HEK293 (cell line): ENCODE results near the gene SFXN3.

ENCODE experiments used
- CTCF ChIA-PET: fragments of 350-600 bp; formaldehyde crosslinking; extraction: SDS; loops from one replicate; lab custom pipeline; 2021; ENCODE audit warnings: antibody characterized with exemption; lab: Yijun Ruan, JAX
- POLR2A ChIA-PET: fragments of 300-600 bp; formaldehyde crosslinking; extraction: SDS; loops from one replicate; lab custom pipeline; 2020; ENCODE audit warnings: antibody characterized with exemption, inconsistent platforms; lab: Yijun Ruan, JAX
- H3K27ac ChIP-seq: fragments of 200-500 bp; sonication (Bioruptor generic); 2 replicates; pipeline ENCODE4 v1.5.1; 2014; ENCODE audit warnings: low read depth, low read length, control low read depth, inconsistent platforms; ENCODE audit errors: extremely low read depth
- H3K36me3 ChIP-seq, 2 experiments: fragments of 200-500 bp in 1 of 2; sonication (Bioruptor generic) in 1 of 2; 1 replicate in 1 of 2; 2 replicates in 1 of 2; pipeline ENCODE4 v1.5.1; 2014 to 2017; ENCODE audit warnings: inconsistent platforms in 2 of 2, low read length in 2 of 2; ENCODE audit not compliant: control insufficient read depth in 2 of 2, insufficient read depth in 1 of 2
- H3K4me1 ChIP-seq: fragments of 200-500 bp; sonication (Bioruptor generic); 2 replicates; pipeline ENCODE4 v1.5.1; 2014; ENCODE audit warnings: mild to moderate bottlenecking, low read length, inconsistent platforms; ENCODE audit not compliant: control insufficient read depth, insufficient read depth
- H3K4me3 ChIP-seq: 2 replicates; pipeline ENCODE4 v1.5.1; 2011; ENCODE audit warnings: low read depth, mild to moderate bottlenecking, control low read depth, low read length, moderate library complexity
- H3K9me3 ChIP-seq: fragments of 200-500 bp; sonication (Bioruptor generic); 2 replicates; pipeline ENCODE4 v1.5.1; 2014; ENCODE audit warnings: low read depth, low read length, inconsistent platforms; ENCODE audit not compliant: control insufficient read depth, insufficient read depth
- GLI4 ChIP-seq: fragments of 450-650 bp; formaldehyde crosslinking; IDR thresholded peaks from 2 replicates; pipeline ENCODE4 v1.5.1; 2016; ENCODE audit warnings: missing biosample characterization, missing genetic modification characterization
- GLIS1 ChIP-seq: fragments of 450-650 bp; formaldehyde crosslinking; IDR thresholded peaks from 2 replicates; pipeline ENCODE4 v1.5.1; 2016; ENCODE audit warnings: missing biosample characterization, missing genetic modification characterization
- GLIS2 ChIP-seq: fragments of 450-650 bp; formaldehyde crosslinking; IDR thresholded peaks from 2 replicates; pipeline ENCODE4 v1.5.1; 2016; ENCODE audit warnings: missing biosample characterization, missing genetic modification characterization
- KLF8 ChIP-seq: fragments of 450-650 bp; formaldehyde crosslinking; IDR thresholded peaks from 2 replicates; pipeline ENCODE4 v1.5.1; 2016; ENCODE audit warnings: missing biosample characterization, missing genetic modification characterization
- OSR2 ChIP-seq: fragments of 450-650 bp; formaldehyde crosslinking; IDR thresholded peaks from 2 replicates; pipeline ENCODE4 v1.5.1; 2016; ENCODE audit warnings: missing biosample characterization, missing genetic modification characterization
- TRIM28 ChIP-seq: IDR thresholded peaks from 2 replicates; pipeline ENCODE4 v1.6.1; 2011; ENCODE audit warnings: low read length, control low read depth, borderline replicate concordance
- ZBTB17 ChIP-seq: fragments of 450-650 bp; formaldehyde crosslinking; IDR thresholded peaks from 2 replicates; pipeline ENCODE4 v1.5.1; 2016; ENCODE audit warnings: missing biosample characterization, missing genetic modification characterization
- ZBTB44 ChIP-seq: fragments of 450-650 bp; IDR thresholded peaks from 2 replicates; pipeline ENCODE4 v1.5.1; 2018; ENCODE audit warnings: missing biosample characterization, mild to moderate bottlenecking, missing genetic modification characterization
- ZBTB6 ChIP-seq: fragments of 450-650 bp; formaldehyde crosslinking; IDR thresholded peaks from 2 replicates; pipeline ENCODE4 v1.5.1; 2017; ENCODE audit warnings: missing biosample characterization, missing genetic modification characterization
- ZFHX2 ChIP-seq: fragments of 450-650 bp; formaldehyde crosslinking; conservative IDR thresholded peaks from 2 replicates; pipeline ENCODE4 v1.5.1; 2016; ENCODE audit warnings: missing biosample characterization, missing genetic modification characterization
- ZIC2 ChIP-seq: fragments of 450-650 bp; formaldehyde crosslinking; IDR thresholded peaks from 2 replicates; pipeline ENCODE4 v1.5.1; 2016; ENCODE audit warnings: missing biosample characterization, missing genetic modification characterization
- ZNF174 ChIP-seq: fragments of 450-650 bp; formaldehyde crosslinking; IDR thresholded peaks from 2 replicates; pipeline ENCODE4 v1.5.0; 2017; ENCODE audit warnings: missing biosample characterization, mild to moderate bottlenecking, missing genetic modification characterization
- ZNF19 ChIP-seq: fragments of 450-650 bp; formaldehyde crosslinking; IDR thresholded peaks from 2 replicates; pipeline ENCODE4; 2016; ENCODE audit warnings: missing biosample characterization, missing genetic modification characterization, low read depth
- ZNF2 ChIP-seq: fragments of 450-650 bp; formaldehyde crosslinking; IDR thresholded peaks from 2 replicates; pipeline ENCODE4 v1.5.1; 2016; ENCODE audit warnings: missing biosample characterization, missing genetic modification characterization
- ZNF202 ChIP-seq: fragments of 450-650 bp; formaldehyde crosslinking; IDR thresholded peaks from 2 replicates; pipeline ENCODE4 v1.5.1; 2016; ENCODE audit warnings: missing biosample characterization, missing genetic modification characterization, borderline replicate concordance
- ZNF335 ChIP-seq: fragments of 450-650 bp; formaldehyde crosslinking; conservative IDR thresholded peaks from 2 replicates; pipeline ENCODE4 v1.5.1; 2016; ENCODE audit warnings: missing biosample characterization, missing genetic modification characterization
- ZNF394 ChIP-seq: fragments of 450-650 bp; formaldehyde crosslinking; IDR thresholded peaks from 2 replicates; pipeline ENCODE4 v1.5.1; 2016; ENCODE audit warnings: missing biosample characterization, missing genetic modification characterization, mild to moderate bottlenecking, moderate library complexity, borderline replicate concordance
- ZNF473 ChIP-seq: fragments of 450-650 bp; formaldehyde crosslinking; IDR thresholded peaks from 2 replicates; pipeline ENCODE4 v1.5.1; 2017; ENCODE audit warnings: missing biosample characterization, missing genetic modification characterization
- ZNF596 ChIP-seq: fragments of 450-650 bp; IDR thresholded peaks from 2 replicates; pipeline ENCODE4 v1.5.0; 2018; ENCODE audit warnings: missing biosample characterization, mild to moderate bottlenecking, missing genetic modification characterization, moderate library complexity
- ZNF600 ChIP-seq: fragments of 450-650 bp; formaldehyde crosslinking; IDR thresholded peaks from 2 replicates; pipeline ENCODE4 v1.5.1; 2016; ENCODE audit warnings: missing biosample characterization, missing genetic modification characterization
- ZNF76 ChIP-seq: fragments of 450-650 bp; formaldehyde crosslinking; IDR thresholded peaks from 2 replicates; pipeline ENCODE4; 2016; ENCODE audit warnings: low read depth, missing biosample characterization, missing genetic modification characterization, borderline replicate concordance
- ZNF777 ChIP-seq: fragments of 450-650 bp; formaldehyde crosslinking; IDR thresholded peaks from 2 replicates; pipeline ENCODE4 v1.5.1; 2017; ENCODE audit warnings: missing biosample characterization, missing genetic modification characterization, borderline replicate concordance

SFXN3 gene

GRCh38 chr10:101006593-101007098 is 24.4 kb upstream of the SFXN3 start:
- no peaks in the 10 kb centered on the region for H3K9me3 ChIP-seq
- TF ChIP-seq ZBTB6: 0 out of 2 replicates have a peak, but pooled peaks have one; percentile 15
- TF ChIP-seq ZNF777 (tag by site-specific recombination): no peak
- TF ChIP-seq ZNF394 (tag by site-specific recombination): peak; percentile 69; the same call in 1 of the 2 replicates
- TF ChIP-seq GLIS1: 0 out of 2 replicates have a peak, but pooled peaks have one; percentile 16
- peak; percentile 93 for TF ChIP-seq ZBTB44
- TF ChIP-seq ZNF2: 0 out of 2 replicates have a peak, but pooled peaks have one; percentile 40
- no peak for TF ChIP-seq TRIM28
- TF ChIP-seq GLIS2: peak; percentile 55
- peak; percentile 84 for TF ChIP-seq ZNF600 (tag by site-specific recombination)
- 0 out of 2 replicates have a peak, but pooled peaks have one; percentile 15 for TF ChIP-seq KLF8
- peak; percentile 39; the same call in 1 of the 2 replicates for TF ChIP-seq ZNF202 (tag by site-specific recombination)
- peak; percentile 46; the same call in 1 of the 2 replicates for TF ChIP-seq ZBTB17
- TF ChIP-seq GLI4: no peak
- peak; percentile 75; the same call in 1 of the 2 replicates for TF ChIP-seq OSR2 (tag by site-specific recombination)
- no peak overlapping the region for H3K4me3 ChIP-seq
- H3K27ac ChIP-seq: peak overlapping the region; percentile 58; the same call in 1 of the 2 replicates
- peaks cover 2% of the 10 kb centered on the region; the same call in 1 of the 2 replicates for H3K4me1 ChIP-seq
- H3K36me3 ChIP-seq: peaks cover 8 to 60% of the 10 kb centered on the region in 2 experiments; a peak in 2 of 3 replicates
- POLR2A ChIA-PET: interaction anchor here (1.1 to 3.0 kb wide), 2 partner anchors 9 to 11 kb away, joined by 3 to 9 read pairs; no protein-coding TSS in a partner anchor
- CTCF ChIA-PET: interaction anchor here (0.9 to 4.5 kb wide), 8 partner anchors 8 to 89 kb away, joined by 3 to 32 read pairs (median 5); no protein-coding TSS in a partner anchor

GRCh38 chr10:101007099-101007711 is 23.8 kb upstream of the SFXN3 start:
- ChIA-PET POLR2A (interaction anchor here (1.1 to 3.0 kb wide), 2 partner anchors 10 kb away, joined by 3 to 9 read pairs; no protein-coding TSS in a partner anchor), CTCF (interaction anchor here (0.7 to 2.4 kb wide), 7 partner anchors 9 to 89 kb away, joined by 3 to 15 read pairs (median 5); no protein-coding TSS in a partner anchor)
- H3K4me3 ChIP-seq: no peak overlapping the region
- peak overlapping the region; percentile 58; the same call in 1 of the 2 replicates for H3K27ac ChIP-seq
- 0 out of 2 replicates have a peak, but pooled peaks cover 2% of the 10 kb centered on the region for H3K4me1 ChIP-seq
- no peak for TF ChIP-seq ZIC2
- 0 out of 2 replicates have a peak, but pooled peaks have one; percentile 12 for TF ChIP-seq ZFHX2 (tag by site-specific recombination)
- no peak for TF ChIP-seq ZNF76 (tag by site-specific recombination)
- no peak for TF ChIP-seq ZNF19 (tag by site-specific recombination)
- TF ChIP-seq ZNF596 (tag by site-specific recombination): no peak
- TF ChIP-seq ZNF335: peak; percentile 81
- no peak for TF ChIP-seq ZNF473
- TF ChIP-seq ZNF174 (tag by site-specific recombination): no peak
- H3K36me3 ChIP-seq: peaks cover 8 to 55% of the 10 kb centered on the region in 2 experiments; a peak in 2 of 3 replicates
- no peaks in the 10 kb centered on the region for H3K9me3 ChIP-seq
